ENCODE results near the gene FES.

Gene FES

DNA sequence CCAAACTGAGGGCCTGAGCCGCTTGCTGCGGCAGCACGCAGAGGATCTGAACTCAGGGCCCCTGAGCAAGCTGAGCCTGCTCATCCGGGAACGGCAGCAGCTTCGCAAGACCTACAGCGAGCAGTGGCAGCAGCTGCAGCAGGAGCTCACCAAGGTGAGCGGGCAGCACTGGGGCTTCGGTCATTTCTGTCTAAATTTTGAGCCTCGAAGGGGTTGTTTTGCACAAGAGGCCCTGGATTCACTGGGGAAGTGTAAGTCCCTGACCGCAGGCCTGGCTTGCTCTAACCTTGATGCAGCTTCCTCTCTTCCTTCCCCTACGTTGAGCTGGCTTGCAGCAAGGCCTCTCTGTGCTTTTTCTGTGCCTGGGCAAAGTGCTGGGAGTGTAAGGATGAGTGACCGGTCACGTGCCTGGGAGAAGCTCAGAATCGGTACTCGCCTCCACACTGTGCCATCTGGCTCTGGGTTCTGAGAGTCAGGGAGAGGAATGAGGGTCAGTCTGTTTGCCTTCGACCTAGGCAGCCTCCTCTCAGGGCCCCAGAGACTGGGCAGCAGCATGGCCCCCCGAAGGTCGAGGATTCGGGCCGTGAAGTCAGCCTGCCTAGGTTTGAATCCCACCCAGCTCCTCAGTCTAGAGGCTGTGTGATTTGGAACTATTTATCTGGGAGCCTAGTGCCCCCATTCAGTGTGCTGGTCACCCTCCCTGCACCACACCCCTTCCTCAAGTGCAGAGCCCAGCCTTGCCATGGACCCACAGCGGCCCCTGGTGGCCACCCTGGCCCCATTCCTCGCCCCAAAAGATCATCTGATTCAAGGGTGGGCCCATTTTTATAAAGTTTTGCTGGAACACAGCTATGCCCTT lies 1.4 kb downstream of the FES start:
- H3K36me3 ChIP-seq (ENCODE audit: control insufficient read depth, low read length) = peaks cover 20% of the 10 kb centered on the region
- H3K4me1 ChIP-seq (ENCODE audit: control insufficient read depth, low read length) = peaks cover 42% of the 10 kb centered on the region
- H3K4me2 ChIP-seq (ENCODE audit: low read length) = peak overlapping the region; percentile 92
- H3K9me3 ChIP-seq (ENCODE audit: control insufficient read depth, insufficient read depth, low read length) = no peaks in the 10 kb centered on the region
- peak overlapping the region; percentile 72 for H3K27ac ChIP-seq (ENCODE audit: low read depth, low read length)
- H3K79me2 ChIP-seq (ENCODE audit: control insufficient read depth, low read length) = peaks cover 6% of the 10 kb centered on the region; the same call in 1 of the 2 replicates
- no peaks in the 10 kb centered on the region for H3K27me3 ChIP-seq (ENCODE audit: control insufficient read depth, low read length)
- H3K9me2 ChIP-seq (replicated peaks; ENCODE audit: control insufficient read depth, low read length) = no peaks in the 10 kb centered on the region
- peaks cover 4% of the 10 kb centered on the region for H3F3A ChIP-seq (ENCODE audit: control insufficient read depth, insufficient read depth)
- peak overlapping the region; percentile 72 for H3K4me3 ChIP-seq (ENCODE audit: low read length)
- TF ChIP-seq, protein P1, sequence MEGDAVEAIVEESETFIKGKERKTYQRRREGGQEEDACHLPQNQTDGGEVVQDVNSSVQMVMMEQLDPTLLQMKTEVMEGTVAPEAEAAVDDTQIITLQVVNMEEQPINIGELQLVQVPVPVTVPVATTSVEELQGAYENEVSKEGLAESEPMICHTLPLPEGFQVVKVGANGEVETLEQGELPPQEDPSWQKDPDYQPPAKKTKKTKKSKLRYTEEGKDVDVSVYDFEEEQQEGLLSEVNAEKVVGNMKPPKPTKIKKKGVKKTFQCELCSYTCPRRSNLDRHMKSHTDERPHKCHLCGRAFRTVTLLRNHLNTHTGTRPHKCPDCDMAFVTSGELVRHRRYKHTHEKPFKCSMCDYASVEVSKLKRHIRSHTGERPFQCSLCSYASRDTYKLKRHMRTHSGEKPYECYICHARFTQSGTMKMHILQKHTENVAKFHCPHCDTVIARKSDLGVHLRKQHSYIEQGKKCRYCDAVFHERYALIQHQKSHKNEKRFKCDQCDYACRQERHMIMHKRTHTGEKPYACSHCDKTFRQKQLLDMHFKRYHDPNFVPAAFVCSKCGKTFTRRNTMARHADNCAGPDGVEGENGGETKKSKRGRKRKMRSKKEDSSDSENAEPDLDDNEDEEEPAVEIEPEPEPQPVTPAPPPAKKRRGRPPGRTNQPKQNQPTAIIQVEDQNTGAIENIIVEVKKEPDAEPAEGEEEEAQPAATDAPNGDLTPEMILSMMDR (IDR thresholded peaks at IDR 0.05; ENCODE audit: low read depth, low read length, poor library complexity, severe bottlenecking) = peak; percentile 98
- TF ChIP-seq EZH2phosphoT487 (IDR thresholded peaks at IDR 0.05; ENCODE audit: borderline replicate concordance, low read length) = no peak
- no peaks in the 10 kb centered on the region for H4K20me1 ChIP-seq (ENCODE audit: control insufficient read depth, insufficient read depth, low read depth, low read length)

GRCh38 chr15:90886291-90886614 lies 1.9 kb downstream of the FES start:
- Histone ChIP-seq H3K9me2 (replicated peaks; ENCODE audit: control insufficient read depth, low read length) (no peaks in the 10 kb centered on the region), H3F3A (ENCODE audit: control insufficient read depth, insufficient read depth) (peaks cover 4% of the 10 kb centered on the region), H3K4me1 (ENCODE audit: control insufficient read depth, low read length) (peaks cover 42% of the 10 kb centered on the region), H3K9me3 (ENCODE audit: control insufficient read depth, insufficient read depth, low read length) (no peaks in the 10 kb centered on the region), H3K79me2 (ENCODE audit: control insufficient read depth, low read length) (peaks cover 6% of the 10 kb centered on the region; the same call in 1 of the 2 replicates), H3K27me3 (ENCODE audit: control insufficient read depth, low read length) (no peaks in the 10 kb centered on the region), H3K36me3 (ENCODE audit: control insufficient read depth, low read length) (peaks cover 20% of the 10 kb centered on the region), H3K4me3 (ENCODE audit: low read length) (no peak overlapping the region; the same call in 1 of the 2 replicates), H4K20me1 (ENCODE audit: control insufficient read depth, insufficient read depth, low read depth, low read length) (no peaks in the 10 kb centered on the region), H3K27ac (ENCODE audit: low read depth, low read length) (no peak overlapping the region), H3K4me2 (ENCODE audit: low read length) (peak overlapping the region; percentile 92)
- TF ChIP-seq, protein P1 (IDR thresholded peaks at IDR 0.05; ENCODE audit: low read depth, low read length, poor library complexity, severe bottlenecking) = no peak
- no peak for TF ChIP-seq EZH2phosphoT487 (IDR thresholded peaks at IDR 0.05; ENCODE audit: borderline replicate concordance, low read length)

DNA sequence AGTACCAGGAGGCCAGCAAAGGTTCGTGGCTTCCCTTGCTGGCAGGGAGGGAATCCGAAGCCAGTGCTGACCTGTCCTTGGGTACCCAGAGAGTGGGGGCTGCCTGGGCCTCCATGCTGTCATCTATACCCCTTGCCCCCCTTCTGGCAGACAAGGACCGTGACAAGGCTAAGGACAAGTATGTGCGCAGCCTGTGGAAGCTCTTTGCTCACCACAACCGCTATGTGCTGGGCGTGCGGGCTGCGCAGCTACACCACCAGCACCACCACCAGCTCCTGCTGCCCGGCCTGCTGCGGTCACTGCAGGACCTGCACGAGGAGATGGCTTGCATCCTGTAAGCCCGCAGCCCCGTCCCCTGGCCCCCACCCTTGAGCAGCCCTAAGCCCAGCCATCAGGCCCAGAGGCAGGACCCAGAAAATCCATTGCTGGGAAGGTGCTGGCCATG lies 2.8 kb downstream of the FES start:
- Histone ChIP-seq H3K27me3 (ENCODE audit: control insufficient read depth, low read length) (no peaks in the 10 kb centered on the region), H3K9me2 (replicated peaks; ENCODE audit: control insufficient read depth, low read length) (no peaks in the 10 kb centered on the region), H4K20me1 (ENCODE audit: control insufficient read depth, insufficient read depth, low read depth, low read length) (no peaks in the 10 kb centered on the region), H3F3A (ENCODE audit: control insufficient read depth, insufficient read depth) (peaks cover 4% of the 10 kb centered on the region), H3K27ac (ENCODE audit: low read depth, low read length) (no peak overlapping the region), H3K4me2 (ENCODE audit: low read length) (no peak overlapping the region), H3K36me3 (ENCODE audit: control insufficient read depth, low read length) (peaks cover 24% of the 10 kb centered on the region), H3K4me3 (ENCODE audit: low read length) (no peak overlapping the region), H3K79me2 (ENCODE audit: control insufficient read depth, low read length) (peaks cover 6% of the 10 kb centered on the region; the same call in 1 of the 2 replicates), H3K4me1 (ENCODE audit: control insufficient read depth, low read length) (peaks cover 42% of the 10 kb centered on the region), H3K9me3 (ENCODE audit: control insufficient read depth, insufficient read depth, low read length) (no peaks in the 10 kb centered on the region)
- no peak for TF ChIP-seq EZH2phosphoT487 (IDR thresholded peaks at IDR 0.05; ENCODE audit: borderline replicate concordance, low read length)
- TF ChIP-seq, protein P1 (IDR thresholded peaks at IDR 0.05; ENCODE audit: low read depth, low read length, poor library complexity, severe bottlenecking) = no peak

All from DOHH2 (cell line).